Panc1 (cell line): ENCODE measurements around the gene HLA-DOA. TPM values are rescaled to one million over a fixed set of nuclear protein-coding genes. Genes with fewer than 3 reads are reported as not detected.

Experiments used
- ATAC-seq: fragments of 200-7000 bp; cut with Tn5 transposase; 2 replicates; pipeline ENCODE4 v1.9.1; 2020; ENCODE audit warnings: mild to moderate bottlenecking, moderate library complexity
- BruUV-seq: library from RNA; stranded (reverse); fragments of 400-500 nt; replicated peaks from 2 replicates; lab custom pipeline; 2021; lab: Mats Ljungman, UMichigan
- CTCF ChIA-PET: fragments of 300-600 bp; sonication (Branson Sonifier 250); formaldehyde crosslinking; loops from one replicate; lab custom pipeline; 2022; ENCODE audit warnings: antibody characterized with exemption; lab: Charles Lee
- POLR2A ChIA-PET: fragments of 300-600 bp; sonication (Branson Sonifier 250); formaldehyde crosslinking; loops from one replicate; lab custom pipeline; 2022; ENCODE audit warnings: antibody characterized with exemption; lab: Charles Lee
- DNase-seq: peaks from one replicate; pipeline ENCODE4 v3.0.0-alpha.2; 2010; ENCODE audit warnings: low read depth, low spot score
- H3K27ac ChIP-seq: 2 replicates; pipeline ENCODE4 v1.5.1; 2011; ENCODE audit warnings: mild to moderate bottlenecking, low read length, inconsistent platforms
- H3K27me3 ChIP-seq: fragments of 200-500 bp; sonication (Bioruptor generic); 2 replicates; pipeline ENCODE4 v1.6.0; 2014; ENCODE audit warnings: low read length, inconsistent platforms; ENCODE audit not compliant: control insufficient read depth, insufficient read depth
- H3K36me3 ChIP-seq: fragments of 200-500 bp; sonication (Bioruptor generic); 2 replicates; pipeline ENCODE4 v1.5.1; 2014; ENCODE audit warnings: inconsistent platforms, mild to moderate bottlenecking, low read length, moderate library complexity; ENCODE audit not compliant: control insufficient read depth, insufficient read depth
- H3K4me1 ChIP-seq: 2 replicates; pipeline ENCODE4 v1.5.1; 2011; ENCODE audit warnings: inconsistent platforms, mild to moderate bottlenecking, low read length, moderate library complexity; ENCODE audit not compliant: control insufficient read depth, insufficient read depth
- H3K4me3 ChIP-seq, 2 experiments: 2 replicates each; pipeline ENCODE4 v1.5.1; 2011 to 2012; ENCODE audit warnings: low read depth in 2 of 2, low read length in 2 of 2, mild to moderate bottlenecking in 2 of 2, inconsistent platforms in 1 of 2, moderate library complexity in 1 of 2
- H3K9me3 ChIP-seq: fragments of 200-500 bp; sonication (Bioruptor generic); 2 replicates; pipeline ENCODE4 v1.5.1; 2014; ENCODE audit warnings: low read depth, mild to moderate bottlenecking, inconsistent platforms, low read length, moderate library complexity; ENCODE audit not compliant: control insufficient read depth, insufficient read depth
- POLR2AphosphoS5 ChIP-seq: IDR thresholded peaks from 2 replicates; pipeline ENCODE4 v1.6.1; 2012; ENCODE audit warnings: mild to moderate bottlenecking, low read depth, low read length, moderate library complexity
- SIN3A ChIP-seq: IDR thresholded peaks from 2 replicates; pipeline ENCODE4 v1.6.1; 2012; ENCODE audit warnings: low read depth, mild to moderate bottlenecking, low read length, moderate library complexity, borderline replicate concordance; ENCODE audit not compliant: insufficient read depth
- TCF7L2 ChIP-seq: IDR thresholded peaks from 2 replicates; pipeline ENCODE4 v1.6.1; 2011; ENCODE audit warnings: mild to moderate bottlenecking, low read depth, low read length, inconsistent platforms
- in situ Hi-C: cut with HindIII; loops from 2 replicates; pipeline ENCODE4 v1.10.0; 2016; ENCODE audit warnings: low sequenced_read_pairs, low pct_unique_long_range_greater_than_20kb
- intact Hi-C: fragments of 100-400 bp; cut with micrococcal nuclease; formaldehyde crosslinking; loops from one replicate; pipeline ENCODE4 v1.10.0; 2022; ENCODE audit not compliant: unreplicated experiment
- total RNA-seq: library from RNA; stranded (reverse); gene quantifications from one replicate; pipeline ENCODE4 v1.2.1, GENCODE V29; 2021; ENCODE audit not compliant: unreplicated experiment
- TF ChIP-seq, protein P1 (sequence below), 2 experiments: IDR thresholded peaks; 2 replicates each; pipeline ENCODE4 v1.6.1; 2011 to 2012; ENCODE audit warnings: low read depth in 2 of 2, control low read depth in 1 of 2, low read length in 1 of 2, mild to moderate bottlenecking in 1 of 2, moderate library complexity in 1 of 2; ENCODE audit not compliant: insufficient read depth in 1 of 2
- TF ChIP-seq, protein P2 (sequence below): fragments of 450-650 bp; IDR thresholded peaks from 2 replicates; pipeline ENCODE4 v1.5.1; 2017; ENCODE audit warnings: mild to moderate bottlenecking

Gene HLA-DOA
- total RNA-seq, 1 experiment from 2014 or later, result 0.08 TPM

DNA sequence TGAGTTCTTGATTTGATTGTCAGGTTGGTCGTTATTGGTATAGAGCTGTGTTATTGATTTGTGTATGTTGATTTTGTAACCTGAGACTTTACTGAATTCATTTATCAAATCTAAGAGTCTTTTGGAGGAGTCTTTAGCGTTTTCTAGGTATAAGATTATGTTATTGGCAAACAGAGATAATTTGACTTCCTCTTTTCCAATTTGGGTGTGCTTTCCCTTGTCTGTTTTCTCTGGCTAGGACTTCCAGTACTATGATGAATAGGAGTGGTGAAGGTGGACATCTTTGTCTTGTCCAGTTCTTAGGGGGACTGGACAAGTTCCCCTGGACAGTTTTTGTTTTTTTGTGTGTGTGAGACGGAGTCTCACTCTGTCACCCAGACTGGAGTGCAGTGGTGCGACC, 17.4 kb downstream of the HLA-DOA start:
- in situ Hi-C loops (no loop called here), intact Hi-C loops (no loop called here)
- ChIA-PET CTCF (interaction anchor here (0.7 kb wide), 1 partner anchor 156 kb away, joined by 6 read pairs; no protein-coding TSS in a partner anchor), POLR2A (no interaction called here)
- no TSS peak for BruUV-seq
- H3K4me3 ChIP-seq, result no peak overlapping the region
- no peak overlapping the region for H3K27ac ChIP-seq
- no peak for DNase-seq
- H3K27me3 ChIP-seq, result peaks cover 6% of the 10 kb centered on the region; the same call in 1 of the 2 replicates
- H3K36me3 ChIP-seq, result no peaks in the 10 kb centered on the region
- ATAC-seq, result no peak
- TF ChIP-seq, protein P1, sequence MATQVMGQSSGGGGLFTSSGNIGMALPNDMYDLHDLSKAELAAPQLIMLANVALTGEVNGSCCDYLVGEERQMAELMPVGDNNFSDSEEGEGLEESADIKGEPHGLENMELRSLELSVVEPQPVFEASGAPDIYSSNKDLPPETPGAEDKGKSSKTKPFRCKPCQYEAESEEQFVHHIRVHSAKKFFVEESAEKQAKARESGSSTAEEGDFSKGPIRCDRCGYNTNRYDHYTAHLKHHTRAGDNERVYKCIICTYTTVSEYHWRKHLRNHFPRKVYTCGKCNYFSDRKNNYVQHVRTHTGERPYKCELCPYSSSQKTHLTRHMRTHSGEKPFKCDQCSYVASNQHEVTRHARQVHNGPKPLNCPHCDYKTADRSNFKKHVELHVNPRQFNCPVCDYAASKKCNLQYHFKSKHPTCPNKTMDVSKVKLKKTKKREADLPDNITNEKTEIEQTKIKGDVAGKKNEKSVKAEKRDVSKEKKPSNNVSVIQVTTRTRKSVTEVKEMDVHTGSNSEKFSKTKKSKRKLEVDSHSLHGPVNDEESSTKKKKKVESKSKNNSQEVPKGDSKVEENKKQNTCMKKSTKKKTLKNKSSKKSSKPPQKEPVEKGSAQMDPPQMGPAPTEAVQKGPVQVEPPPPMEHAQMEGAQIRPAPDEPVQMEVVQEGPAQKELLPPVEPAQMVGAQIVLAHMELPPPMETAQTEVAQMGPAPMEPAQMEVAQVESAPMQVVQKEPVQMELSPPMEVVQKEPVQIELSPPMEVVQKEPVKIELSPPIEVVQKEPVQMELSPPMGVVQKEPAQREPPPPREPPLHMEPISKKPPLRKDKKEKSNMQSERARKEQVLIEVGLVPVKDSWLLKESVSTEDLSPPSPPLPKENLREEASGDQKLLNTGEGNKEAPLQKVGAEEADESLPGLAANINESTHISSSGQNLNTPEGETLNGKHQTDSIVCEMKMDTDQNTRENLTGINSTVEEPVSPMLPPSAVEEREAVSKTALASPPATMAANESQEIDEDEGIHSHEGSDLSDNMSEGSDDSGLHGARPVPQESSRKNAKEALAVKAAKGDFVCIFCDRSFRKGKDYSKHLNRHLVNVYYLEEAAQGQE (IDR thresholded peaks at IDR 0.05; ENCODE audit: insufficient read depth in 1 of 2, low read depth in 2 of 2, low read length in 1 of 2), result no peak
- TF ChIP-seq SIN3A (no peak), TCF7L2 (no peak), POLR2AphosphoS5 (no peak)
- TF ChIP-seq, protein P2, sequence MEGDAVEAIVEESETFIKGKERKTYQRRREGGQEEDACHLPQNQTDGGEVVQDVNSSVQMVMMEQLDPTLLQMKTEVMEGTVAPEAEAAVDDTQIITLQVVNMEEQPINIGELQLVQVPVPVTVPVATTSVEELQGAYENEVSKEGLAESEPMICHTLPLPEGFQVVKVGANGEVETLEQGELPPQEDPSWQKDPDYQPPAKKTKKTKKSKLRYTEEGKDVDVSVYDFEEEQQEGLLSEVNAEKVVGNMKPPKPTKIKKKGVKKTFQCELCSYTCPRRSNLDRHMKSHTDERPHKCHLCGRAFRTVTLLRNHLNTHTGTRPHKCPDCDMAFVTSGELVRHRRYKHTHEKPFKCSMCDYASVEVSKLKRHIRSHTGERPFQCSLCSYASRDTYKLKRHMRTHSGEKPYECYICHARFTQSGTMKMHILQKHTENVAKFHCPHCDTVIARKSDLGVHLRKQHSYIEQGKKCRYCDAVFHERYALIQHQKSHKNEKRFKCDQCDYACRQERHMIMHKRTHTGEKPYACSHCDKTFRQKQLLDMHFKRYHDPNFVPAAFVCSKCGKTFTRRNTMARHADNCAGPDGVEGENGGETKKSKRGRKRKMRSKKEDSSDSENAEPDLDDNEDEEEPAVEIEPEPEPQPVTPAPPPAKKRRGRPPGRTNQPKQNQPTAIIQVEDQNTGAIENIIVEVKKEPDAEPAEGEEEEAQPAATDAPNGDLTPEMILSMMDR, result no peak
- no peaks in the 10 kb centered on the region for H3K4me1 ChIP-seq
- H3K9me3 ChIP-seq, result no peaks in the 10 kb centered on the region

DNA sequence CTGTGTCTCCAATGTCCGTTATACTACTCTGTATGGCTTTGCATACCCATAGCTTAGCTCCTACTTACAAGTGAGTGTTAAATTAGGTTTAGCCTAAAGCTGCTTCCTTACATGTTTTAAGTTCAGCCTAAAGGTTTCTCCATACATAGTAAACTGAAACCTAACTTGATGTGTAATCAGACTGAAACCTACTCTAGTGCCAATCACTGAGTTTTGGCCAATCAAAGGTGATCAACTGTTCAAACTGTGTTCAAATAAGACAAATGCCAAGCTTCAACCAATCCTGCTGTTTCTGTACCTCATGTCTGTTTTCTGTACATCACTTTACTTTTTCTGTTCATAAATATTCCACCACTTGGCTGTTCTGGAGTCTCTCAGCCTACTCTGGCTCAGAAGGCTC, 20.0 kb downstream of the HLA-DOA start:
- DNase-seq, result no peak

More for the DNA sequence above, 20.0 kb downstream of the HLA-DOA start:
- TF ChIP-seq SIN3A (no peak), POLR2AphosphoS5 (no peak)
- TF ChIP-seq, protein P2, result no peak
- TF ChIP-seq, protein P1 (IDR thresholded peaks at IDR 0.05; ENCODE audit: insufficient read depth in 1 of 2, low read depth in 2 of 2, low read length in 1 of 2), result no peak
- in situ Hi-C loops, result no loop called here
- ChIA-PET POLR2A (no interaction called here), CTCF (interaction anchor here (0.9 kb wide), 1 partner anchor 14 kb away, joined by 3 read pairs; no protein-coding TSS in a partner anchor)
- H3K4me1 ChIP-seq, result no peaks in the 10 kb centered on the region
- no peak for ATAC-seq
- H3K36me3 ChIP-seq, result no peaks in the 10 kb centered on the region
- no peaks in the 10 kb centered on the region for H3K9me3 ChIP-seq
- intact Hi-C loops, result no loop called here
- H3K4me3 ChIP-seq, result no peak overlapping the region
- peaks cover 2% of the 10 kb centered on the region; the same call in 1 of the 2 replicates for H3K27me3 ChIP-seq
- H3K27ac ChIP-seq, result no peak overlapping the region
- BruUV-seq, result no TSS peak
